GM18870 (cell line): ENCODE results near the gene GTF2F1.
"Not testable (repeated sequence)": the region's sequence is repeated elsewhere in the genome, so short reads cannot be mapped to it uniquely, and the experiment has no call there.

ENCODE experiments used
- ATAC-seq: cut with Tn5 transposase; IDR thresholded peaks from one replicate; pipeline ENCODE4 v1.9.1; 2021; ENCODE audit warnings: moderate library complexity; ENCODE audit not compliant: unreplicated experiment

The GTF2F1 gene

DNA sequence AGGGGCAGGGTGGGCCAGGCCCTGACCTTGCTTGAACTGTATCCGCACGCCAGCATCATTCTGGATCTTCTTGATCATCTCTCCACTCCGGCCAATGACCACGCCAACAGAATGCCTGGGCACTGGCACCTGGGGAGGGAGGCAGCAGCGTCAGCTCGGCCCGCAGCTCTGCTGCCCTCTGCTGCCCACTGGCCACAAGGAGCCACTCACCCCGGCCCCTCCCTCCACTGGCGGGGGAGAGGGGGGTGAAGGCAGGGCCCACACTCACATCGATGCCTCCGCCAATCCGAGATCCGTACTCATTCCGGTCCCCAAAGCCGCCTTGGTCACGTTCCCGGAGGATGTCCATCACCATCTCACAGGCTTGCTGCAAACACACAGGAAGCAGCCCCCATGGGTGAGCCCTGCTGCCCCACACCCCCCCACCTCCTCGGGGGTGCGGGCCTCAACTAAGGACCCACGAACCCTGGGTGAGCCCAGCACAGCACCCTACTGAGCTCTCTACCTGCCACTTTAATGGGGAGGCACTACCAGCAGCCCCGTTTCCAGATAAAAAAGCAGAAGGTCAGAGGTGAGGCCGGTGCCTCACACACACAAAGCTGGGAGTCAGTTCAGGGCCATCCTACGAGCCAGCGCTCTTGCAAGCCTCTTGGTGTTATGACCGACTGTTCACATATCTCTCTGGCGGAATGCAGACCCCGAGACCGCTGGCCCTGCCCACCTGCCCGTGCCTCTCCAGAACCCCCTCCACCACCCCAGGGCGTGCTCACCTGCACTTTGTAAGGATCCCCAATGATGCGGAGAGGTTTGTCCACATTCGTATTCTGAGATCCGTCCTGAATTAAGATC, 25.0 kb upstream of the GTF2F1 start:
- ATAC-seq = no peak

DNA sequence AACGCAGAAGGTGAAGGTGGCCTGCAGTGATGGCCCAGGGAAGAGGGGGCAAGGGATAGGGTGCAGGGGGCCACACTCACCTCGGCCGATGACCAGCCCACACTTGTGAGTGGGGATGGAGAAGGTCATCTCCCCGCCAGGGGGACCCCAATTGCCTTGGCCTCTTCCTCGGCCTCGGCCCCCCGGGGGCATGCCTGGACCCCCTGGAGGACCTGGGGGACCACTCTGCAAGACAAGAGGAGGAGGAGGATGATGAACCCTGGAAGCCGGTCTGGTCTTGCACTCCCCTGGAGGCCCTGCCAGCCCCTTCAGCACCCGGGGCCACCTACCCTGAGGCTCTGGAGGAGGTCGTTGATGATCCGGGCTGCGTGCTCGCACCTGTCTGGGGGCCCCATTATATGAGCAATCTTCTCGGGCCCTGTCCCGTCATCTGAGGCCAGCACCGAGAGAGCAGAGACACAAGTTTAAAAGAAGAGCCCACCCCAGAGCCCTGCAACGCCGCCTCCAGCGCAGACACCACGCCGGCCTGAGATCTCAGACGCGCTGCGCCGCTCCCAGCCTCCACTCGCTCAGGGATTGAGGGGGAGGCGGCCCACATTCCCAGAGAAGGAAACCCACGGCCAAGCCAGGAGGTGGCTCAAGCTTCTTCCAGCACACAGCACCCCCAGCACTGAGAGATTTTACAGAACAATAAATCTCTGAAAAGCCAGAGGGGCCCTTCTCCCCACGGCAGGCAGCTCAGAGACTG, 23.9 kb upstream of the GTF2F1 start:
- no peak for ATAC-seq

DNA sequence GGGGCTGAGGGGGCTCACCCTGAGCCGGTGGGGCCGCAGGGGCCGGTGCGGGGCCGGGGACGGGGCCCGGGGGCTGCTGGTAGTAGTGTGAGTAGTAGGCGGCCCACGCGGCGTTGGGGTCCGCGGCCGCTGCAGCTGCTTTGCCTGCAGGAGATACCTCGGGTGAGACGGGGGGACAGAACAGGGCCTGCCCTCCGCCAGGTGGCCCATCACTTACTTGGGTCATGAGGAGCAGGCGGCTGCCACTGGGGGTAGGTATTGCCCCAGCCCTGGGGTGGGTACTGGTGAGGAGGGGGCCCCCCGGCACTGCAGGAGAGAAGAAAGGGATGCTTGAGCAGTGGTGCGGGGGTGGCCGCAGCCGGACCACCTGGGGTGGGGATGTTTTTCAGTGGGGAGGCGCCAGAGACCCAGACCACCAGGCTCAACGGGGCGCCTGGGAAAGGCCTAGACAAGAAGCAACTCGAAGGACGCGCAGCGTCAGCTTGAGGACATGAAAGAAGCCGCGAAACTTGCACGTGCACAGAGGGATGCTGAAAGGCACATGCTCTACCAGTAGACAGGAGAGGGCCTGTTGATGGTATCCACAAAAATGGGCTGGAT, 22.7 kb upstream of the GTF2F1 start:
- no peak for ATAC-seq

DNA sequence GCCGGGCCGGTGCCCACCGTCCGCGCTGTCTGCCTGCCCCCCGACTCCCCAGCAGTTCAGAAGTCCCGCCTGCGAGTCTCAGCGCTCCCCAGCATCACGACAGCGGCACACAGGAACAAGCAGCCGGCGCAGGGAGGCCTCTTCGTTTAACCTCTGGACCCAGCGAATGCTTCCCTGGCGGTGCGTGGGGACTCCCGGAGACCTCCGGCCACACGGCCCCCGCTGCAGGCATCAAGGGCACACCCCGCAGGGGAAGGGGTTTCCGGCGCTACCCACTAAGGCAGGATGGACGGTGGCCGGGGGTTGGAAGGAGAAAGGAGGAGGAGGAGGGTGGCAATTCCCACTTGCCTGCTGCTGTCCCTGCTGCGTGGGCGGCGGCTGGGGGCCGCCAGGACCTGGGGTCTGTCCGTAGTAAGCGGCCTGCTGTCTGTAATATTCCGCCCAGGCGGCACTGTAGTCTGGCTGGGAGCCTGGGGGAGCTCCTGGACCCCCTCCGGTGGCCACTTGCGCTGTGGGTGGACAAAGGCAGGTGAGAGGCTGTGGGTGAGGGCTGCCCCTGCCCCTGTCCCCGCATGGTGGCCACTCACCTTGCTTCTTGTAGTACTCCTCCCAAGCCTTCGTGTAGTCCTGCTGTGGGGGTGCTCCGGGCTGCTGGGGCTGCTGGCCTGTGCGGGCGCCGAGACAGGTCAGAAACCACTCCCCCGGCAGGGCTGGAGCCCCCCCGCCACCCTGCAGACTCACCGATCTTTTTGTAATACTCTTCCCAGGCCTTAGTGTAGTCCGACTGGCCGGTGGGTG, 22.0 kb upstream of the GTF2F1 start:
- no peak for ATAC-seq

DNA sequence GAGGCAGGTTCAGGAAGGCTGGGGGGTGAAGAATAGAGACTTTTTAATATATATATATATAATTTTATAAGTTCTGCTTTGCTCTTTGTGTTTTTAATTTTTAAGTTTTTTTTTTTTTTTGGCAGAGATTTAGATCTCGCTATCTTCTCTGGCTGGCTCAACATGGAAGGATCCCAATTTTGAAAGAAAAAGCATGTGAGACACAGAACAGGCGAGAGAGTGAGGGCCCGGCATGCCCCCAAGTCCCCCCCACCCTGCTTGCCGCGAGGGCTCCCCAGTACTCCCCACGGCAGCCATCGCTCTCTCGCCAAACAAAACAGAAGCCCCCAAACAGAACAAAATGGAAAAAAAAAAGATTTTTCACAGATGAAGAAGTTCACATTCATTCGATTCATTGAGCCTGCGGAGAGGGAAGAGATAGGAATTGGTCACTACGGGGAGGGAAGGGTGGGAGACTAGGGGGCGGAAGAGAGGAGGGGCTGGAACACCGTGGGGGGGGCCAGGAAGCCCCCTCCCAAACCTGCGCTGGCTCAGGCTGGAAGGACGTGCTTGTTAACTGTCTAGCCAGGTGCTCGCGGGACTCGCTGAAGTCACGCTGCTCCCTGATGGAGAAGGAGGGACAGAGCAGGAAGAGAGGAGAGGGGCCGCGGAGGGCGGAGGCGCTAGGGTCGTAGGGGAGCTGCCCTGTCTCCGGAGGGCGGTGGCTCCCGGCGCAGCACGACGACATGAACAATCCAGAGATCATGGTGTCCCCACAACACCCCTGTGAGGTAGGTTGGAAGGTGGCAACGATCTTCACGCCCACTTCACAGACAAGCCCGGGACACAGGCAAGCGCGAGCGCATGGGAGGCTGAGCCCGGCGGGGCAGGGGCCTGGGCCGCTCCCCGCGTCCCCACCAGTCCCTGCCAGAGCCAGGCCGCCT, 21.0 kb upstream of the GTF2F1 start:
- ATAC-seq = no peak

DNA sequence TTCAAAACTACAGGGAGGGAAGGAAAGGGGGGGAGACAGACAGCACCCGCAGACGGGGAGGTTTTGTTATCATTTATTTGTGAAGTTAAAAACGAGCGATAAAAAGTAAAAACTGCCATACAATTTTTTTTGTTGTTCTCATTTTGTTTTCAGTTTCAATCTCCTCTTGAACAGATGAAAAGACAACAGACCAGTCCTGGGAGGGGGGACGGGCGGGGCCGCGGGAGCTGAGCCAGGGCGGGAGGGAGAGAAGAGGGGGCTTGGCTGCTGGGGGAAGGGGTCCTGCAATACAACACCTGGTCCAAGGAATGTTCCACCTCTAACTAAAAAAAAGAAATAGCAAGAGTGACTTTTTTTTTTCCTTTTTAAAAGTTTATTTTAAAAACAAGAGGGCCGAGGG, 20.3 kb upstream of the GTF2F1 start:
- no peak for ATAC-seq

DNA sequence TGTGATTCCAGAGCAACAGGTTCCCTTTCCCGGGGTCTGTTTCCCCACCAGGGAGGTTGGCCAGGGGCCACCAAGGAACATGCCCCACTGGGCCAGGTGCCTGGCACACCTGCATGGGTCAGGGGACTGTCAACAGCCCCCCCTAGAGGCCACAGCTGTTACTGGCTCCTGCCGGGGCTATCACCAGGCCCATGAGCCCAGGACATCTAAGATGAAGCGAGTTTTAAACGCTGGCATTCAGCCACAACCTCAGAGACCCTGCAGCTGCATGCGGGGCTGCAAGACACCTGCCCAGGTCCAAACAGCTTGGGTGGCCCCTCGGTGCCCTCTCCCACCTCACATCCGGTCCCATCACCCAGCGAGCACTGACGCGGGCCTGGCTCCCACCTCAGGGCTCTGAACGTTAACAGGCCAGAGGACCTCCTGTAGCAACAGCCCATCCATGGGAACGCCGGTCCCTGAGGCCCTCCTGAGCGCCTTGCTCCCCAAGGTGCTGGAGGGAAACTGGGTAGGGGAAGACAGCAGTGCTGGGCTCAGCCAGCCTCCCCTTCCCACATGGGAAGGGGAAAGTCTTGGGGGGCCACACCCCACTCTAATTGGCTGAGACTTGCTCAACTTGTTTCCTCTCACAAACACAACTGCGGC, 19.6 kb upstream of the GTF2F1 start:
- ATAC-seq = no peak

DNA sequence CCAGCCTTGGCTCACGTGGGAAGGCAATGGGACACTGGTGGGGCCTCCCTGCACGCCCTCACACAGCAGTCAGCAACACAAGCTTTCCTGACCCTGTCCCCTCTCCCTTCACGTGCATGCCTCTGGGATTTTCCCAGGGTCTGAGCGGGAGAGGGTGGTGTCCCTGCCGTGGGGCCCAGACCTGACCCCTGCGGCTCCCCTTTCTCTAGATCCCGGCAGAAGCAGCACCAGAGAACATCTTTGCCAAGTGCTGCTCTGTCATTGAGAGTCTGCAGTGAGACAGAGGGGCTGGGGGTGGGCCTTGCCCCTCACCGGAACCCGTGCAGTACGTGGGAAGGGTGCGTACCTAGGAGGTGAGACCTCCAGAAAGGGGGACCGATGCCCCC, 19.1 kb upstream of the GTF2F1 start:
- no peak for ATAC-seq

DNA sequence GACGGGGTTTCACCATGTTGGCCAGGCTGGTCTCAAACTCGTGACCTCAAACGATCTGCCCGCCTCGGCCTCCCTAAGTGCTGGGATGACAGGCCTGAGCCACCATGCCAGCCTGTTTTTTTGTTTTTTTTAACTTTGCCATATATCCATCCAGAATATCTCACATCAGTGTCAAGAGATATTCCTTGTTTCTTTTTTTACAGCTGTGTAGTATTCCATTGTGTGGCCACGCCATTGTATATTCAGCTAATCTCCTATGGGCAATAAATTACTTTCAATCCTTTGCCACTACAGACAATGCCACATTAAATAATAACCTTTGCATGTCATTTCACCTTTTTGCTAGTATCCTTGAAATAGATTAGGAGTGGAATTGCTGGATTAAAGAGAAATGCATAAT, 16.4 kb upstream of the GTF2F1 start:
- ATAC-seq = no peak

DNA sequence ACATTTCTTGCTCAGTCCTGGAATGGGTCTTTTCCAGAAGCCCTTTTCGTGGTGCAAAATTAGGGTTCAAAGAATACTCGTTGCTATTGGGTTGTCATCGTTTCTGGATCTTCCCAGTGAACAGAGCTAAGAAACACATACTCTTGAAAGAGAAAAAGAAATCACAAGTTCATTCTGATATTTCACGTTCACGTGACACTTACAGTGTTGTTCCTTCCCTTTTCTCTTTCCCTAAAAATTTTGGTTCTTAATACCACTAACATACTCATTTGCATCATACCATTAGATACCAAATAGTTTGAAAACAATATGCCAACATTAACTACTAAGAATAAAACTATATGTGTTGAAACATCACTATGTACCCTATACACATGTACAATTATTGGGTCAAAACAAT, 13.4 kb upstream of the GTF2F1 start:
- ATAC-seq = no peak

DNA sequence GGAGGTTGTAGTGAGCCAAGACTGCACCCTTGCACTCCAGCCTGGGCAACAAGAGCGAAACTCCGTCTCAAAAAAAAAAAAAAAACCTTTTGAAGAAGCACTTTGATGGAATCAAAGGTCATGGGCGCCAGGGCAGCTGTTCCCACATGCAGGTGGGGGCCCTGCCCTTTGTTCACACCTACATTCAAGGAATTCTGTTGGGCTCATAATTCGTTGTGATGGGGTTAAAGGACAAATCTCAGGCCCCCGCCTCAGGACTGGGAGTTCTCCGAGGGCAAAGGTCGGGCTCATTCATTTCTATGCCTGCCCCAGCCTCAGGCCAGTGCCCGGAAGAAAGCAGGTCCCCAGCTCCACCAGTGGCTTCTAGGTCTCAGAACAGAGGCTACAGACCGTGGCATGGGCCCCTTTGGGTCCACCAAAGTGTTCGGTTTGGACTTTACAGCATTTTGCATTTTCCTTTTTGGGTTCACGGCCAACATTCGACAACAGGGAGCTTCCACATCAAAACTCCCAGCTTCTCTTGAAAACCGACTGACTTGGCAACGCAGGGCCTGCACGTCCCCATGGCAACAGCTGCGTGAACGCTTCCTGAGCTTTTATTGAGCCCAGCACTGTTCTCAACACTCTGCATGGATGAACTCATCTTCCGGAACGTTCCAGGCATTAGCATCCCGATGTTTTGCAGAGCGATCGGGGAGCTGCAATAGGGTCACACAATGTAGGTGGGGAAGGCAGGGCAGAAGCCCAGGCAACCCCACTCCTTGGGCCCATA, 10.1 kb upstream of the GTF2F1 start:
- ATAC-seq = no peak

DNA sequence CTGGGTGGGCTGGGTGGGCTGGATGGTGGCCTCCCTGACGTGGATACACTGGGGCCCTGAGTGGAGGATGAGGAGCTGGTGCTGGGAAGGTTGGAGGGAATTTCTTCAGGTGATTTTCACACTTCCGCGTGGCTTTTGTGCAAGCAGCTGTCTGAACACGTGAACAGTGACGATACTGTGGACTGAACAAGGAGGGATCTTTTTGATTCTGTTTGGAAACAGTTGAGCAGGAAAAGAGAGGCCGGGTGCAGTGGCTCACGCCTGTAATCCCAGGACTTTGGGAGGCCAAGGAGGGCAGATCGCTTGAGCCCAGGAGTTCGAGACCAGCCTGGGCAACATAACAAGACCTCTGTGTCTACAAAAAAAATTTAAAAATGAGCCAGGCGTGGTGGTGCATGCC, 9.1 kb upstream of the GTF2F1 start:
- ATAC-seq = no peak

DNA sequence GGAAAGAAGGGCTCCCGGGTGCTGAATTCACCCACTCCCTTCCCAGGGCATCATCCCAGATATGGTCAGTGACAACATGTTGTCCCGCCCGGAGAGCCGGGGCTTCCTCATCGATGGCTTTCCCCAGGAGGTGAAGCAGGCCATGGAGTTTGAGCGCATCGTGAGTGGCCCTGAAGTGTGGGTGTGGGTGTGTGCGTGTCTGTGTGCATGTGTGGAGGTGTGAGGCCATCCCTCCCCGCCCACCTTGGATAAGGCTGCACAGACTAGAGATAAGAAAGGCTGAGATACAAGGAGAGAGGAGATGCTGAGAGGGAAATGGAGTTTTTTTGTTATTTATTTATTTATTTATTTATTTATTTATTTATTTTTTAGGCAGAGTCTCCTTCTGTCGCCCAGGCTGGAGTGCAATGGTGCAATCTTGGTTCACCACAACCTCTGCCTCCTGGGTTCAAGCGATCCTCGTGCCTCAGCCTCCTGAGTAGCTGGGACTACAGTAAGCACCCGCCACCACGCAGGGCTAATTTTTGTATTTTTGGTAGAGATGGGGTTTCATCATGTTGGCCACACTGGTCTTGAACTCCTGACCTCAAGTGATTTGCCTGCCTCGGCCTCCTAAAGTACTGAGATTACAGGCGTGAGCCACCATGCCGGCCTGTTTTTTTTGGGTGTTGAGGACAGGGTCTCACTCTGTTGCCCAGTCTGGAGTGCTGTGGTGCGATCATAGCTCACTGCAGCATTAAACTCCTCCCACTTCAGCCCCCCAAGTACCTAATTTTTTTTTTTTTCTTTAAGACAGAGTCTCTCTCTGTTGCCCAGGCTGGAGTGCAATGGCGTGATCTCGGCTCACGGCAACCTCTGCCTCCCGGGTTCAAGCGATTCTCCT, 7.3 kb upstream of the GTF2F1 start:
- not testable (repeated sequence) for ATAC-seq

DNA sequence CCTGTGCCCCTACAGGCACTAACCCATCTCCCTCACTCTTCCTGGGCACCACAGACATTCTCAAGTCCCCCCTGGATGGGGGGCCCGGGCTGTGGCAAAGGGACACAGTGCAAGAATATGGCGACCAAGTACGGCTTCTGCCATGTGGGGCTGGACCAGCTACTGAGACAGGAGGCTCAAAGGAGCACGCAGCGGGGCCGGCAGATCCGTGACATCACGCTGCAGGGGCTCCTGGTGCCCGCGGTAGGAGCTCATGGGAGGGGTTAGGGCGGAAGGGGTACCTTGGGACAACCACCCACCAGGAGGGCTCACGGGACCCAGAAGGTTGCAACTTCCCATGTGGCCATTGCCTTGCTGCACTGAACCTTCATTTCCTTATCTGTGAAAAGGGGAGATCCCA, 3.3 kb upstream of the GTF2F1 start:
- ATAC-seq = no peak

DNA sequence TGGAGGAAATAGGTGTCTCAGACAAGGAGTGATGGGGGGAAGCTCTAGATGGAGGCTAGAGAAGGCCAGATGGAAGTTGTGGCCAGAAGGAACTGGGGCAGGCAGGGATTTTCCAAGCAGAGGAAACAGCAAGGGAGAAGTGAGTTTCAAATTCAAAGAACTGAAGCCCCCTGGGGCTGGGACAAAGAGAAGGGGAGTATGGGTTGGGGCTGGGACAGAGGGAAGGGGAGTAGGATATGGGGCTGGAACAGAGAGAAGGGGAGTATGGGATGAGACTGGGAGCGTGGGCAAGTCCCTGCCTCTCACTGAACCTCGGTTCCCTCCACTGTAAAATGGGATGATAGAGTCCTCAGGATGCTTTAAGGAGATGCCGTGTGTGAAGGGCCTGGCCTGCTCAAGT, 1.9 kb upstream of the GTF2F1 start:
- ATAC-seq = no peak

DNA sequence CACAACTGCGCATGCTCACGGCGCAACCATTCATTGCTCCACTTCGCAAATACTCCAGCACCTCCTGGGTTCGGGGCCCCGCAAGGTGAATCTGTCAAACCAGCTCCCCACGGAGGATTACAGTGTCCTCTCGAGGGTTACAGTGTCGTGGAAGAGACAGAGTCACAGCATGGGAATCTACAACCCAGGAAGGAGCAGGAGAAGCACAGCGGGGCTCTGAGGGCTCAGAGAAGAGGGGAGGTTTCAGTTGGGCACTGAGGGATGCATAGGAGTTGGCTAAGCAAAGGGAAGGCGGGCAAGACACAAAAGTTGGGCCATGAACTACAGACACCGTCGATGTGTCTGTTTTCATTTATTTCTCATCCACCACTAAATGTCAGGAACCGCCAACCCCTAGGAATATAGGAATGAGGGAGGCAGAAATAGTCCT, 1.0 kb upstream of the GTF2F1 start:
- no peak for ATAC-seq

DNA sequence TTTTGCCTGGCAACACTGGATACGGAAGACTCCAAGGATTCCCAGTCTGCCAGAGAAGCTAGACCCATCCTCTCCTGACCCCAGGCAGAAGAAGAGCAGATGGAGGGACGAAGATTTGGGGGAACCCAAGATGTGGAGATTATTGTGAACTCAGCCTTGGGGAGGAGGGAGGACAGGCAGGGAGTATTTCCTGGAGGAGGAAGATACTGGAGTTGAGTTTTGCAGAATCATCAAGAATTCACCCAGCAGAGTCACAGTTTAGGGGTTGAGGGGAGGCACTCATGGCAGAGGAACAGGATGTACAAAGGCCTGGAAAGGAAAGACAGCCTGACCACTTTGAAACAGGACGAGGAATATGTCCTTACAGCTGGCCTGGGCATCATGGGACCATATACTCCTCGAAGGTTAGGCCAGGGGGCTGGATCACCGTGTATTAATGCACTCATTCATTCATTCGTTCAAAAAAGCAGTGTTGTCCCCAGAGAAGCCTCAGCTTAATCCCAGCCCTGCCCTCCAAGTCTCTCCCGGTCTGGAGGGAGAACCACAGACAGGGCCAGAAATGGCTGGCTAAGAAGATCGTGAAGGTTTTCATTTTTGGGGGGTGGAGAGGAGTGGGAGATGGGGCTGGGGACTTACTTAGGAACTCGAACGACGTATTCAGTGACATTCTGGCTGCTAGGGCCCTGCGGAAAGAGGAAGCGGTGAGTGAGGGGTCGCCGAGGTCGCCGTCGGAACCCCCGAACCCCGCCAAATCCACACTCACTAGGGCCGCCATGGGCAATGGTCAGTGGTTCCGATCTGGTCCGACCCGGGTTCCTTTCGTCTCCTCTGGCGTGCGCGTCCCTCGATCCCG, 517 bp downstream of the GTF2F1 start:
- ATAC-seq = peak; percentile 24
